PFSK-1 (cell line): ENCODE data around the gene DGKI.

ENCODE experiments used
- FOXP2 ChIP-seq: optimal IDR thresholded peaks from 2 replicates; pipeline ENCODE3; 2011; ENCODE audit warnings: borderline replicate concordance, control low read depth, inconsistent platforms; ENCODE audit not compliant: insufficient read depth; ENCODE audit errors: extremely low read length, extremely low read depth
- POLR2AphosphoS5 ChIP-seq: IDR thresholded peaks from 2 replicates; pipeline ENCODE4 v1.6.1; 2012; ENCODE audit warnings: low read depth, mild to moderate bottlenecking, control low read depth, low read length, moderate library complexity
- SIN3A ChIP-seq: IDR thresholded peaks from 2 replicates; pipeline ENCODE4 v1.6.1; 2012; ENCODE audit warnings: mild to moderate bottlenecking, low read length, moderate library complexity, borderline replicate concordance; ENCODE audit not compliant: insufficient read depth
- TAF1 ChIP-seq: IDR thresholded peaks from 2 replicates; pipeline ENCODE4 v1.6.1; 2012; ENCODE audit warnings: low read length, control low read depth, borderline replicate concordance; ENCODE audit not compliant: insufficient read depth
- TF ChIP-seq, protein P1 (sequence below), 2 experiments: IDR thresholded peaks; 2 replicates each; pipeline versions ENCODE4 v1.6.1 to v1.8.0; 2011 to 2012; ENCODE audit warnings: low read depth in 2 of 2, low read length in 2 of 2, control low read depth in 1 of 2, inconsistent platforms in 1 of 2, mild to moderate bottlenecking in 1 of 2, moderate library complexity in 1 of 2; ENCODE audit not compliant: insufficient read depth in 1 of 2

DGKI gene

DNA sequence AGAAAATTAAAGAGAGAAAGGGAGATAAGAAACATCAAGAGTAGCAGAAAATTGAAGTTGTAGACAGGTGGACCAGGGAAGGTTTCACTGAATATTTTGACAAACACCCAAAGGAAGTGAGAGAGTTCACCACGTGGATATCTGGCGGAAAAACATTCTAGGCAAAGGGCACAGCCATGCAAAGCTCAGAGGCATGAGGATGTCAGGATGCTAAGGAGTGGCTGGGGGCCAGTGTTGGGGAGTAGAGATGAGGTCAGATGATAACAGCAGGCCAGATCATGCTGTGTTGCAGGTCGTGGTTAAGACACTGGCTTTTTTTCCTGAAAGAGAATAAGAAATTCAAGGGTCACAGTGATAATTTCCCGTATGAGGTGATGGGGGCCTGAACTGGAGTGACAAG is 181.9 kb downstream of the DGKI start:
- TF ChIP-seq POLR2AphosphoS5, result no peak
- TF ChIP-seq SIN3A, result no peak
- TF ChIP-seq, protein P1, sequence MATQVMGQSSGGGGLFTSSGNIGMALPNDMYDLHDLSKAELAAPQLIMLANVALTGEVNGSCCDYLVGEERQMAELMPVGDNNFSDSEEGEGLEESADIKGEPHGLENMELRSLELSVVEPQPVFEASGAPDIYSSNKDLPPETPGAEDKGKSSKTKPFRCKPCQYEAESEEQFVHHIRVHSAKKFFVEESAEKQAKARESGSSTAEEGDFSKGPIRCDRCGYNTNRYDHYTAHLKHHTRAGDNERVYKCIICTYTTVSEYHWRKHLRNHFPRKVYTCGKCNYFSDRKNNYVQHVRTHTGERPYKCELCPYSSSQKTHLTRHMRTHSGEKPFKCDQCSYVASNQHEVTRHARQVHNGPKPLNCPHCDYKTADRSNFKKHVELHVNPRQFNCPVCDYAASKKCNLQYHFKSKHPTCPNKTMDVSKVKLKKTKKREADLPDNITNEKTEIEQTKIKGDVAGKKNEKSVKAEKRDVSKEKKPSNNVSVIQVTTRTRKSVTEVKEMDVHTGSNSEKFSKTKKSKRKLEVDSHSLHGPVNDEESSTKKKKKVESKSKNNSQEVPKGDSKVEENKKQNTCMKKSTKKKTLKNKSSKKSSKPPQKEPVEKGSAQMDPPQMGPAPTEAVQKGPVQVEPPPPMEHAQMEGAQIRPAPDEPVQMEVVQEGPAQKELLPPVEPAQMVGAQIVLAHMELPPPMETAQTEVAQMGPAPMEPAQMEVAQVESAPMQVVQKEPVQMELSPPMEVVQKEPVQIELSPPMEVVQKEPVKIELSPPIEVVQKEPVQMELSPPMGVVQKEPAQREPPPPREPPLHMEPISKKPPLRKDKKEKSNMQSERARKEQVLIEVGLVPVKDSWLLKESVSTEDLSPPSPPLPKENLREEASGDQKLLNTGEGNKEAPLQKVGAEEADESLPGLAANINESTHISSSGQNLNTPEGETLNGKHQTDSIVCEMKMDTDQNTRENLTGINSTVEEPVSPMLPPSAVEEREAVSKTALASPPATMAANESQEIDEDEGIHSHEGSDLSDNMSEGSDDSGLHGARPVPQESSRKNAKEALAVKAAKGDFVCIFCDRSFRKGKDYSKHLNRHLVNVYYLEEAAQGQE (IDR thresholded peaks at IDR 0.05; ENCODE audit: insufficient read depth in 1 of 2, low read depth in 2 of 2, low read length in 2 of 2), result no peak
- no peak for TF ChIP-seq FOXP2
- no peak for TF ChIP-seq TAF1

DNA sequence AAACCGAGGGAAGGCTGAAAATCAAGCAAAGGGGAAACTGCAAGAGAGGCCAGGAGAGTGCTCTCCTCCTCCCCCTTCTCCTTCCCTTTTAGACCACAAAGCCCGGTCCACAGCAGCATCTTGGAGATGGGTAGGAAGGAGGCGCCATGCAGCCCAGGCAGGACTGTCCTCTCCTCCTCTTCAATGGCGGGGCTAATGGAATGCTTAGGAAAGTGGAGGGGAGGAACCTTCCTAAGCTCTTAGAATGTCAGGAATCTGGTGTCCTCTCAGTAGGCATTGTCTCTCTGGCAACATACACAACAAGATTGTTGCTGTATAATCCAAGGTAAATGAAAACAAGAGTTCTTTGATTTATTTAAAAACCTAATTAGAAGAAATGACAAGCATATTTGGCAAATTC is 185.1 kb downstream of the DGKI start:
- TF ChIP-seq TAF1, result no peak
- TF ChIP-seq, protein P1 (IDR thresholded peaks at IDR 0.05; ENCODE audit: insufficient read depth in 1 of 2, low read depth in 2 of 2, low read length in 2 of 2), result no peak
- TF ChIP-seq FOXP2, result no peak

DNA sequence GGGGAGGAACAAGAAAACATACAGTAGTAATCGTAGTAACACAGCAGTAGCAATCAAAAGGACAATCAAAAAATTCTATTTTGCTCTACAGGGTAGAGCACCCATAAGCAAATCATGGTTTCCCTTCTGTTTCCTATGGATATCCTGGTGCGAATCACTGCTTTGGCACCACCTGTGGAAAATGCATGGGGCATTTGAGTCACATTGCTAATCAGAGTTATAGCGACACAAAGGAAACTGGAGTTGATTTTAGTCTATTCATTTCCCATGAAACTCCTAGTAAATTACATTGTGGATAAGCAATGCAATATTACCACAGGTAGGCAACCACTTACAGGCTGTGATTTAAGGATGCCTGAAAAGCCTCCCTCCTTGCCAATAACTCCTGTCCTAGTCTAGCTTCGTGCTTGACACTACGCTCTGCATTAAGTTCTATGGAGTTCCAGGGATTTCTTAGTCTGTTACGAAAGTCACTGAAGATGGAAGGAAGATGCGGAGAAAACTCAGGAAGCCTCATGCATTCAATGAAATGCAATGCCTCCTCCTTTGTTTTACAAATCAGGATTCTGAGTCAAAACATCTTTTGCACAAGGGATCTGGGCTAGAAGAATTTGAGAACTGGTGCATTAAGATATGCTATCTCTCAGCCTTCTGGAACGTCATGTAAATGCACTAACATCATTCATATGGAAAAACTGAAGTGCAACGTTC is 188.4 kb downstream of the DGKI start:
- TF ChIP-seq, protein P1 (IDR thresholded peaks at IDR 0.05; ENCODE audit: insufficient read depth in 1 of 2, low read depth in 2 of 2, low read length in 2 of 2), result no peak
- TF ChIP-seq SIN3A (no peak), TAF1 (no peak), POLR2AphosphoS5 (no peak)

DNA sequence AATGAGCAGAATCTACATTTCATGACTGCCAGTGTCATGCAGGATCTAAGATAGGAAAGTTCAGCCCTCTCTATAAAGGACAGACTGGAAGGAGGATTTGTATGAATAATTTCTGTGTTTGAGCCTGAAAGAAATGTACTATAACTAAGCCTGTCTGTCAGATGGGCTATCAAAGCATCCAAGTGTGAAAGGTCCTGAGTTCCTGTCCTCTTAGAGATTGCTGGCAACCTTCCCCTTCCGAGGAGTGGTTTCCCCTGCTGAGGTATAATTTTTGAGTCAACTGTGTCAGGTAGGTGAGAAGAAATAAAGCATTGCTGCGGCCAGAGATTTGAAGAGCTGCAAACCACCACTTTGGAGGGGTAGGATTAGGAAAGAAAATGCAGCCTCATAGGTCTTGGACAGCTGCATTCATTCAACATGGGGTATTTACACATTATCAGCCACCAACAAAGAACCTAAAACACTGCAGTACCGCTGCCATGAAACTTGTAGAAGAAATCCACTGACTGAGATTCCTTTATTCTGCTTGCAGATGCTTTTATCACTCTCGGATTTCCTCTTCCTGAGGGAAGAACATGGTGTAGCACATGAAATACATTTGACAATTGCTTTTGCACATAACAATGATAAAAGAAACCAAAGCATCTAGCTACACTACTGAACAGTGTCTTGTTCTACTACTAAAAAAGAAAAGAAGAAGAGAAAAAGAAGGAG is 189.1 kb downstream of the DGKI start:
- TF ChIP-seq, protein P1 (IDR thresholded peaks at IDR 0.05; ENCODE audit: insufficient read depth in 1 of 2, low read depth in 2 of 2, low read length in 2 of 2), result no peak
- no peak for TF ChIP-seq SIN3A
- TF ChIP-seq POLR2AphosphoS5, result no peak
- no peak for TF ChIP-seq FOXP2
- TF ChIP-seq TAF1, result no peak

DNA sequence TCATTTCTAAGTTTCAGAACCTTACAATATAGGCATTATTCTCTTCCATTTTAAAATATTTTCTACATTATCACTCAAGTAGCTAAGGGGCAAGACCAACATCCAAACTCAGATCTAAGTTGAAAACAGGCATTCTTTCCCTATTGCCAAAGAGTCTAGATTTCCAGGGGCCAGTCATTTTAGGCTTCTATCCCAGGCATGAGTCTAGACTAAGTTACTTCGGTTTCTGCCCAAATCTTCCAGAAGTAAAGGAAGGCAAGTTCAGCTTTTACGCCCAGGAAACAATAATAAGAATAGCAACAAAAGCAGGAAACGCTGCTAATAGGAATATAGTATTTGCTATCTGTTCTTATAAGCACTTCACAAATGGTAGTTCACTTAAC is 189.9 kb downstream of the DGKI start:
- TF ChIP-seq POLR2AphosphoS5 (no peak), FOXP2 (no peak), TAF1 (no peak), SIN3A (no peak)
- TF ChIP-seq, protein P1 (IDR thresholded peaks at IDR 0.05; ENCODE audit: insufficient read depth in 1 of 2, low read depth in 2 of 2, low read length in 2 of 2), result no peak
